SK-N-SH treated with all-trans-retinoic acid at 6 μM for 48 hours (cell line): ENCODE data around the gene SLC38A9.
A peak's percentile ranks its signal among the peaks of the same experiment; 100 is the strongest.

ENCODE experiments used
- ATAC-seq: fragments of 200-7000 bp; cut with Tn5 transposase; 3 replicates; pipeline ENCODE4 v1.9.1; 2020; ENCODE audit warnings: mild to moderate bottlenecking, moderate library complexity
- ARNTL ChIP-seq: fragments of 450-650 bp; formaldehyde crosslinking; IDR thresholded peaks from 2 replicates; pipeline ENCODE4 v1.5.0; 2020; ENCODE audit warnings: low read depth, mild to moderate bottlenecking, moderate library complexity, borderline replicate concordance
- BACH2 ChIP-seq: fragments of 250-450 bp; sonication (Bioruptor Pico); IDR thresholded peaks from 2 replicates; pipeline ENCODE4 v1.9.0; 2021; ENCODE audit warnings: mild to moderate bottlenecking, borderline replicate concordance
- CSDC2 ChIP-seq: fragments of 250-450 bp; sonication (Bioruptor Pico); IDR thresholded peaks from 2 replicates; pipeline ENCODE4 v1.5.0; 2020; ENCODE audit warnings: mild to moderate bottlenecking, moderate library complexity
- ESRRG ChIP-seq: fragments of 250-450 bp; sonication (Bioruptor Pico); IDR thresholded peaks from 2 replicates; pipeline ENCODE4 v1.6.1; 2021; ENCODE audit warnings: mild to moderate bottlenecking
- GLIS3 ChIP-seq: fragments of 250-450 bp; sonication (Bioruptor Pico); IDR thresholded peaks from 2 replicates; pipeline ENCODE4 v1.5.0; 2020; ENCODE audit warnings: mild to moderate bottlenecking, moderate library complexity
- OSR1 ChIP-seq: fragments of 250-450 bp; sonication (Bioruptor Pico); IDR thresholded peaks from 2 replicates; pipeline ENCODE4 v1.8.0; 2022; ENCODE audit warnings: moderate library complexity, mild to moderate bottlenecking, inconsistent platforms
- PPARA ChIP-seq: fragments of 250-450 bp; sonication (Bioruptor Pico); IDR thresholded peaks from 2 replicates; pipeline ENCODE4 v1.5.0; 2020; ENCODE audit warnings: mild to moderate bottlenecking, borderline replicate concordance
- RARB ChIP-seq: fragments of 250-450 bp; sonication (Bioruptor Pico); IDR thresholded peaks from 2 replicates; pipeline ENCODE4 v1.8.0; 2021; ENCODE audit warnings: mild to moderate bottlenecking, moderate library complexity
- SNAI2 ChIP-seq: fragments of 250-450 bp; sonication (Bioruptor Pico); IDR thresholded peaks from 2 replicates; pipeline ENCODE4 v1.5.0; 2020; ENCODE audit warnings: mild to moderate bottlenecking, moderate library complexity
- TCF4 ChIP-seq: fragments of 250-450 bp; sonication (Bioruptor Pico); IDR thresholded peaks from 2 replicates; pipeline ENCODE4 v1.8.0; 2021; ENCODE audit warnings: mild to moderate bottlenecking, moderate library complexity, borderline replicate concordance
- TOX ChIP-seq: fragments of 250-450 bp; sonication (Bioruptor Pico); IDR thresholded peaks from 2 replicates; pipeline ENCODE4 v1.8.0; 2021; ENCODE audit warnings: mild to moderate bottlenecking, moderate library complexity, borderline replicate concordance
- ZC3H10 ChIP-seq: fragments of 250-450 bp; sonication (Bioruptor Pico); IDR thresholded peaks from 2 replicates; pipeline ENCODE4 v1.5.1; 2021; ENCODE audit warnings: mild to moderate bottlenecking, moderate library complexity
- ZFP3 ChIP-seq: fragments of 250-450 bp; sonication (Bioruptor Pico); IDR thresholded peaks from 2 replicates; pipeline ENCODE4 v1.5.0; 2020; ENCODE audit warnings: mild to moderate bottlenecking, moderate library complexity
- ZFP30 ChIP-seq: fragments of 450-650 bp; formaldehyde crosslinking; IDR thresholded peaks from 2 replicates; pipeline ENCODE4 v1.5.0; 2022; ENCODE audit warnings: mild to moderate bottlenecking, moderate library complexity
- ZNF565 ChIP-seq: fragments of 450-650 bp; formaldehyde crosslinking; conservative IDR thresholded peaks from 2 replicates; pipeline ENCODE4 v1.5.0; 2020; ENCODE audit warnings: low read depth, mild to moderate bottlenecking, moderate library complexity
- ZNF70 ChIP-seq: fragments of 450-650 bp; formaldehyde crosslinking; IDR thresholded peaks from 2 replicates; pipeline ENCODE4 v1.5.0; 2020; ENCODE audit warnings: mild to moderate bottlenecking, moderate library complexity
- ZNF8 ChIP-seq: fragments of 450-650 bp; formaldehyde crosslinking; IDR thresholded peaks from 2 replicates; pipeline ENCODE4 v1.5.0; 2020; ENCODE audit warnings: mild to moderate bottlenecking, moderate library complexity
- TF ChIP-seq, protein P1 (sequence below): fragments of 250-450 bp; sonication (Bioruptor Pico); IDR thresholded peaks from 2 replicates; pipeline ENCODE4 v1.5.1; 2021; ENCODE audit warnings: mild to moderate bottlenecking, moderate library complexity
- TF ChIP-seq, protein P2 (sequence below): fragments of 250-450 bp; sonication (Bioruptor Pico); IDR thresholded peaks from 2 replicates; pipeline ENCODE4 v1.8.0; 2020; ENCODE audit warnings: mild to moderate bottlenecking, moderate library complexity, borderline replicate concordance
- TF ChIP-seq, protein P3 (sequence below): fragments of 250-450 bp; sonication (Bioruptor Pico); IDR thresholded peaks from 2 replicates; pipeline ENCODE4 v1.8.0; 2021; ENCODE audit warnings: low read depth, mild to moderate bottlenecking, moderate library complexity, borderline replicate concordance
- TF ChIP-seq, protein P4 (sequence below): fragments of 250-450 bp; sonication (Bioruptor Pico); IDR thresholded peaks from 2 replicates; pipeline ENCODE4 v1.5.1; 2020; ENCODE audit warnings: low read depth, mild to moderate bottlenecking, moderate library complexity

SLC38A9 gene

DNA sequence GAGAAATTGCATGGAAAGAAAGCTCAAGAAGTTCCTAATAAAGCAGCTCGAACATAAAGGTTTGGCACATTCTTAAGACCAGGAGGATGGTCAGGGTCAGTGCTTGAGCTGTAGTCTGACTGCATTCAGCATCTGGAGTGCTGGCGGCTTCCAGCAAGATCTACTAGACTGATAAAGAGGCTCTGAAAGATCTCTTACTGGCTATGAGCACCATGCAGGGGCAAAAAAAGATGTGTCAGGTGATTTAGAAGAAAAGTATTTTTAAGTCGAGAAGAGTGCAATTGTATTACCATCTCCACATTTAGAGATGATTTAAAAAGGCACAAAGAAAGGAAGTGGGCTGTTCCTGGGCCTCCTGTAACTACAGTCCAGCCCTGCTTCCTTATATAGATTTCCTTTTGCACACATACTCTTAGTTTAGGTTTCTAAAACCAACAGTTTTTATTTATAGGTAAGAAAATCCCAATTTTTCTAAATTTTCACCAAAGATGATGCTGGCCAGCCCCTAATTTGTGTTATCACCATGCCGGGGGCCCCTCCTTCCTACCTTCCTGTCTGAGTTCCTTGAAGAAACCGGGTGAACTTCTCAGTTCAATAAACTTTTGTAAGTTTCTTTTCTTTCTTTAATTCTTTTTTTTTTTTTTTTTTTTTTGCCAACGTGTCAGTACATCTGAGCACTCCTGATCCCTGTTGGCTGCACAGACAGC lies 111.5 kb downstream of the SLC38A9 start:
- no peak for TF ChIP-seq ZNF70 (CRISPR knock-in tag)
- TF ChIP-seq ZFP30, result no peak
- TF ChIP-seq, all 23 proteins: peak for 0
- ATAC-seq, result peak; percentile 78

DNA sequence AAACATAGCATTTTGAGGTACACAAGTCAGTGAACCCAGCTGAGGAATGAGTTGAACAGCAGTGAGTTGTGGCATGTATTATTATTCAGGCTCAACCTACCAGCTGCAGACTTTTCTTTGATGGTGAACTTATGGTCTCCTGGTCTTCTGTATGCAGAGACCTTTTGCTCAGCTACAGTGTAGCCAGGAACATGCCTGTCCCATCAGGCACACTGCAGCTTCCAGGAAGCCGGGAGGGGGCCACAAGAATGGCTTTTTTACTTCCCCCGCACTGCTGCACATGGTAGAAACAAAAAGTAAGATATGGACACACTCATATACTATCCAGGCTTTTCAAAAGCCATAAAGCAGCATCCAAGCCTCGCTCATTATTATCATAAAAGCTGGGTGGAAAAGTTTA lies 112.0 kb downstream of the SLC38A9 start:
- ATAC-seq, result no peak; the same call in 2 of the 3 replicates

DNA sequence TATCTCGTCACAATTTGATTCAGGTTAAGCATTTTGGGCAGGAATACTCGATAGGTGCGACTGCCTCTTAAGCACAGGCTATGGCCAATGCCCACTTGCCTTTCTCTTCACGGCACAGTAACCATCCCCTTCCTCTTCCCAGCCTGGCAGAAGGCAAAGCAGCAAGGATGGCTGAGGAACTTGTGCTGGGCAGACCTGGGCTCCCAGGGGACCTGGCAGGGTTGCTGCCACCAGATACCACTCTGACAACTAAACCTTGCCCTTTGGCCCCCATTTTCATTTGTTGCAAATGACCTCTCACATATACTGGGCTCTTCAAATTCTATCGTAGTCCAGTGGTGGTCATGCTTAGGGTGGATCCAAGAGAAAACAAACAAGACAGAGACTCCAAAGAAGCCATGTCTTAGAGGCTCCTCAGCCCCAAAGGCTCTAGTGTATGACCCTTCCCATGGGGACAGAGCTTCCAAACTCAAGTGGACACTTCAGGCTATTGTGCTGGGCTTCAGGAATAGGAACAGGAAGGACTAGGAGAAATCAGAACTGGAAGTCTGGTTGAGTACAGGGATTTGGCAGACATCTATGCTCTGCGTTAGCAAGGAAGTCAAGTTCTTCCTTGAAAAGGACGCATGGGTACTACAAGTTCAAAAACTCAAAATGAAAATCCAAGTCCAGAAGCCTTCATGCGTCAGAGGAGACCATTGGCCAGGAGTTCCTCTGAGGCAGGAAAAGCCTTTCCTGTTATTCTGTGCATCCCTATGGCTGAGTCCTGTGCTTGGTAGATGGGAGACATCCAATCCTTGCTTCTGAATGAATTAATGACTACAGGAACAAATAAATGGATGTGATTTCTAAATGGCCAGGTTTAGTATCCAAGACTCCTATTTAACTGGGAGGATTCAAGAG lies 112.7 kb downstream of the SLC38A9 start:
- no peak for ATAC-seq
- no peak for TF ChIP-seq GLIS3 (CRISPR knock-in tag)
- TF ChIP-seq, protein P1, sequence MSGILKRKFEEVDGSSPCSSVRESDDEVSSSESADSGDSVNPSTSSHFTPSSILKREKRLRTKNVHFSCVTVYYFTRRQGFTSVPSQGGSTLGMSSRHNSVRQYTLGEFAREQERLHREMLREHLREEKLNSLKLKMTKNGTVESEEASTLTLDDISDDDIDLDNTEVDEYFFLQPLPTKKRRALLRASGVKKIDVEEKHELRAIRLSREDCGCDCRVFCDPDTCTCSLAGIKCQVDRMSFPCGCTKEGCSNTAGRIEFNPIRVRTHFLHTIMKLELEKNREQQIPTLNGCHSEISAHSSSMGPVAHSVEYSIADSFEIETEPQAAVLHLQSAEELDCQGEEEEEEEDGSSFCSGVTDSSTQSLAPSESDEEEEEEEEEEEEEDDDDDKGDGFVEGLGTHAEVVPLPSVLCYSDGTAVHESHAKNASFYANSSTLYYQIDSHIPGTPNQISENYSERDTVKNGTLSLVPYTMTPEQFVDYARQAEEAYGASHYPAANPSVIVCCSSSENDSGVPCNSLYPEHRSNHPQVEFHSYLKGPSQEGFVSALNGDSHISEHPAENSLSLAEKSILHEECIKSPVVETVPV, result no peak
- TF ChIP-seq SNAI2, result no peak
- no peak for TF ChIP-seq ZNF565 (CRISPR knock-in tag)
- TF ChIP-seq ARNTL, result no peak
- TF ChIP-seq OSR1 (CRISPR knock-in tag), result no peak
- no peak for TF ChIP-seq CSDC2 (CRISPR knock-in tag)
- no peak for TF ChIP-seq BACH2 (CRISPR knock-in tag)
- no peak for TF ChIP-seq PPARA
- TF ChIP-seq ESRRG (CRISPR knock-in tag), result no peak
- TF ChIP-seq, protein P2, sequence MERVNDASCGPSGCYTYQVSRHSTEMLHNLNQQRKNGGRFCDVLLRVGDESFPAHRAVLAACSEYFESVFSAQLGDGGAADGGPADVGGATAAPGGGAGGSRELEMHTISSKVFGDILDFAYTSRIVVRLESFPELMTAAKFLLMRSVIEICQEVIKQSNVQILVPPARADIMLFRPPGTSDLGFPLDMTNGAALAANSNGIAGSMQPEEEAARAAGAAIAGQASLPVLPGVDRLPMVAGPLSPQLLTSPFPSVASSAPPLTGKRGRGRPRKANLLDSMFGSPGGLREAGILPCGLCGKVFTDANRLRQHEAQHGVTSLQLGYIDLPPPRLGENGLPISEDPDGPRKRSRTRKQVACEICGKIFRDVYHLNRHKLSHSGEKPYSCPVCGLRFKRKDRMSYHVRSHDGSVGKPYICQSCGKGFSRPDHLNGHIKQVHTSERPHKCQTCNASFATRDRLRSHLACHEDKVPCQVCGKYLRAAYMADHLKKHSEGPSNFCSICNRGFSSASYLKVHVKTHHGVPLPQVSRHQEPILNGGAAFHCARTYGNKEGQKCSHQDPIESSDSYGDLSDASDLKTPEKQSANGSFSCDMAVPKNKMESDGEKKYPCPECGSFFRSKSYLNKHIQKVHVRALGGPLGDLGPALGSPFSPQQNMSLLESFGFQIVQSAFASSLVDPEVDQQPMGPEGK (CRISPR knock-in tag), result no peak
- TF ChIP-seq, protein P3, sequence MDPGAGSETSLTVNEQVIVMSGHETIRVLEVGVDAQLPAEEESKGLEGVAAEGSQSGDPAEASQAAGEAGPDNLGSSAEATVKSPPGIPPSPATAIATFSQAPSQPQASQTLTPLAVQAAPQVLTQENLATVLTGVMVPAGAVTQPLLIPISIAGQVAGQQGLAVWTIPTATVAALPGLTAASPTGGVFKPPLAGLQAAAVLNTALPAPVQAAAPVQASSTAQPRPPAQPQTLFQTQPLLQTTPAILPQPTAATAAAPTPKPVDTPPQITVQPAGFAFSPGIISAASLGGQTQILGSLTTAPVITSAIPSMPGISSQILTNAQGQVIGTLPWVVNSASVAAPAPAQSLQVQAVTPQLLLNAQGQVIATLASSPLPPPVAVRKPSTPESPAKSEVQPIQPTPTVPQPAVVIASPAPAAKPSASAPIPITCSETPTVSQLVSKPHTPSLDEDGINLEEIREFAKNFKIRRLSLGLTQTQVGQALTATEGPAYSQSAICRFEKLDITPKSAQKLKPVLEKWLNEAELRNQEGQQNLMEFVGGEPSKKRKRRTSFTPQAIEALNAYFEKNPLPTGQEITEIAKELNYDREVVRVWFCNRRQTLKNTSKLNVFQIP, result no peak
- no peak for TF ChIP-seq ZNF8 (CRISPR knock-in tag)
- no peak for TF ChIP-seq TCF4
- TF ChIP-seq TOX (CRISPR knock-in tag), result no peak
- TF ChIP-seq, protein P4, sequence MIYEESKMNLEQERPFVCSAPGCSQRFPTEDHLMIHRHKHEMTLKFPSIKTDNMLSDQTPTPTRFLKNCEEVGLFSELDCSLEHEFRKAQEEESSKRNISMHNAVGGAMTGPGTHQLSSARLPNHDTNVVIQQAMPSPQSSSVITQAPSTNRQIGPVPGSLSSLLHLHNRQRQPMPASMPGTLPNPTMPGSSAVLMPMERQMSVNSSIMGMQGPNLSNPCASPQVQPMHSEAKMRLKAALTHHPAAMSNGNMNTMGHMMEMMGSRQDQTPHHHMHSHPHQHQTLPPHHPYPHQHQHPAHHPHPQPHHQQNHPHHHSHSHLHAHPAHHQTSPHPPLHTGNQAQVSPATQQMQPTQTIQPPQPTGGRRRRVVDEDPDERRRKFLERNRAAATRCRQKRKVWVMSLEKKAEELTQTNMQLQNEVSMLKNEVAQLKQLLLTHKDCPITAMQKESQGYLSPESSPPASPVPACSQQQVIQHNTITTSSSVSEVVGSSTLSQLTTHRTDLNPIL (CRISPR knock-in tag), result no peak
- no peak for TF ChIP-seq ZFP30
- TF ChIP-seq ZFP3, result no peak
- no peak for TF ChIP-seq ZC3H10 (CRISPR knock-in tag)
- no peak for TF ChIP-seq RARB (CRISPR knock-in tag)
- TF ChIP-seq, all 23 proteins: peak for 0

More for the DNA sequence above, 112.0 kb downstream of the SLC38A9 start:
- no peak for TF ChIP-seq ZNF565 (CRISPR knock-in tag)
